Measurements from ENCODE around the gene MRPS23. TPM values are rescaled to one million over a fixed set of nuclear protein-coding genes. Genes with fewer than 3 reads are reported as not detected.
A peak's percentile ranks its signal among the peaks of the same experiment; 100 is the strongest.

Gene MRPS23
- total and polyA plus RNA-seq, 2 of the 13 experiments (the other 11 are each of a cell fraction or from before 2014, with no cell fraction given): 63.2 to 181 TPM

DNA sequence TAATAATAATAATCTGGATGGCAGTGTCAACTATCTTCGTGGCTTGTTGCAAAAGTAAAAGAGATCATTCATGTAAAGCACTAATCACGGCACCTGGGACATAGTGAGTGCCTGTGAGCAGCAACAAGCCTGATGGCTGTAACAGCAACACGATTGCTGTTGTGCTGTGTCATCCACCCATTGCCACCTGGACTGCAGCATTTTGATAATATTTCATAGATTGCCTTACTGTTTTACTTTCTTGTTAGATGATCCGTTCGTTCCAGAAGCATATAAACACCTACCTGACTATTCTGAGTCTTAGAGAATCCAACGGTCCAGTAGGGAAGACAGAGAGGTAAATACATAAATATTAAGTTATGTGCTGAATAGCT is 3.1 kb upstream of the MRPS23 start (continued):
- TF ChIP-seq, protein P1, sequence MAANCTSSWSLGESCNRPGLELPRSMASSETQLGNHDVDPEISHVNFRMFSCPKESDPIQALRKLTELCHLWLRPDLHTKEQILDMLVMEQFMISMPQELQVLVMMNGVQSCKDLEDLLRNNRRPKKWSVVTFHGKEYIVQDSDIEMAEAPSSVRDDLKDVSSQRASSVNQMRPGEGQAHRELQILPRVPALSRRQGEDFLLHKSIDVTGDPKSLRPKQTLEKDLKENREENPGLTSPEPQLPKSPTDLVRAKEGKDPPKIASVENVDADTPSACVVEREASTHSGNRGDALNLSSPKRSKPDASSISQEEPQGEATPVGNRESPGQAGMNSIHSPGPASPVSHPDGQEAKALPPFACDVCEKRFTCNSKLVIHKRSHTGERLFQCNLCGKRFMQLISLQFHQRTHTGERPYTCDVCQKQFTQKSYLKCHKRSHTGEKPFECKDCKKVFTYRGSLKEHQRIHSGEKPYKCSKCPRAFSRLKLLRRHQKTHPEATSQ (CRISPR knock-in tag; IDR thresholded peaks at IDR 0.05; ENCODE audit: borderline replicate concordance): no peak
- TF ChIP-seq, protein P2, sequence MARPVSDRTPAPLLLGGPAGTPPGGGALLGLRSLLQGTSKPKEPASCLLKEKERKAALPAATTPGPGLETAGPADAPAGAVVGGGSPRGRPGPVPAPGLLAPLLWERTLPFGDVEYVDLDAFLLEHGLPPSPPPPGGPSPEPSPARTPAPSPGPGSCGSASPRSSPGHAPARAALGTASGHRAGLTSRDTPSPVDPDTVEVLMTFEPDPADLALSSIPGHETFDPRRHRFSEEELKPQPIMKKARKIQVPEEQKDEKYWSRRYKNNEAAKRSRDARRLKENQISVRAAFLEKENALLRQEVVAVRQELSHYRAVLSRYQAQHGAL (CRISPR knock-in tag; IDR thresholded peaks at IDR 0.05; ENCODE audit: not compliant biosample characterization): no peak
- TF ChIP-seq MED8 (CRISPR knock-in tag; IDR thresholded peaks at IDR 0.05; ENCODE audit: insufficient replicate concordance) (no peak), ATRX (CRISPR knock-in tag; IDR thresholded peaks at IDR 0.05; ENCODE audit: borderline replicate concordance) (no peak), PTBP1 (IDR thresholded peaks at IDR 0.05; ENCODE audit: low read depth, low read length, poor library complexity, severe bottlenecking) (no peak), NFE2L2 (IDR thresholded peaks at IDR 0.05; ENCODE audit: low read length) (peak; percentile 65), ZNF780A (CRISPR knock-in tag; IDR thresholded peaks at IDR 0.05) (no peak), ZNF225 (CRISPR knock-in tag; IDR thresholded peaks at IDR 0.05) (no peak)
- TF ChIP-seq, protein P3, sequence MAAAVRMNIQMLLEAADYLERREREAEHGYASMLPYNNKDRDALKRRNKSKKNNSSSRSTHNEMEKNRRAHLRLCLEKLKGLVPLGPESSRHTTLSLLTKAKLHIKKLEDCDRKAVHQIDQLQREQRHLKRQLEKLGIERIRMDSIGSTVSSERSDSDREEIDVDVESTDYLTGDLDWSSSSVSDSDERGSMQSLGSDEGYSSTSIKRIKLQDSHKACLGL (CRISPR knock-in tag; IDR thresholded peaks at IDR 0.05): no peak

Data from HepG2 (cell line).